NCI-H1105 treated with DMSO at 0.1 percent for 48 hours (cell line): ENCODE data around the gene ZRSR2.
"Not testable (repeated sequence)": the region's sequence is repeated elsewhere in the genome, so short reads cannot be mapped to it uniquely, and the experiment has no call there.

Source experiments
- DNase-seq: peaks from one replicate; lab custom pipeline; 2025; lab: John Stamatoyannopoulos, UW

Gene ZRSR2

GRCh38 chrX:15789979-15790768, at the start of gene ZRSR2:
Gene ZRSR2 (plus strand): TSS chrX:15790484. CDS start chrX:15790496, 12 bp downstream.
- DNase-seq = peak; percentile 82

- no peak for DNase-seq
Observed at GRCh38 chrX:15744181-15744867, 46.0 kb upstream of the ZRSR2 start.

GRCh38 chrX:15745179-15745578, 45.1 kb upstream of the ZRSR2 start:
- DNase-seq = no peak

GRCh38 chrX:15746651-15747050, 43.6 kb upstream of the ZRSR2 start:
- DNase-seq = not testable (repeated sequence)

- no peak for DNase-seq
Observed at GRCh38 chrX:15747626-15748173, 42.6 kb upstream of the ZRSR2 start.

GRCh38 chrX:15748841-15749240, 41.4 kb upstream of the ZRSR2 start:
- no peak for DNase-seq

GRCh38 chrX:15749642-15750610, 40.4 kb upstream of the ZRSR2 start:
- no peak for DNase-seq

- DNase-seq = no peak
Observed at GRCh38 chrX:15750611-15751154, 39.6 kb upstream of the ZRSR2 start.

GRCh38 chrX:15751155-15751819, 39.0 kb upstream of the ZRSR2 start:
- no peak for DNase-seq

GRCh38 chrX:15755091-15755490, 35.2 kb upstream of the ZRSR2 start:
- DNase-seq = no peak

- no peak for DNase-seq
Observed at GRCh38 chrX:15758140-15758539, 32.1 kb upstream of the ZRSR2 start.

- DNase-seq = not testable (repeated sequence)
Observed at GRCh38 chrX:15759886-15760285, 30.4 kb upstream of the ZRSR2 start.

- DNase-seq = peak; percentile 1
Observed at GRCh38 chrX:15761564-15762191, 28.6 kb upstream of the ZRSR2 start.

GRCh38 chrX:15769300-15769954, 20.9 kb upstream of the ZRSR2 start:
- no peak for DNase-seq

GRCh38 chrX:15781961-15782699, 8.2 kb upstream of the ZRSR2 start:
- DNase-seq = no peak

- no peak for DNase-seq
Observed at GRCh38 chrX:15785176-15785750, 5.0 kb upstream of the ZRSR2 start.

- no peak for DNase-seq
Observed at GRCh38 chrX:15786915-15787314, 3.4 kb upstream of the ZRSR2 start.

- no peak for DNase-seq
Observed at GRCh38 chrX:15790769-15791290, 546 bp downstream of the ZRSR2 start.

GRCh38 chrX:15797707-15798106, 7.4 kb downstream of the ZRSR2 start:
- DNase-seq = no peak
